H1 (cell line): Measurements from ENCODE around the gene SNX24.

Source experiments
- ASH2L ChIP-seq: fragments of 200-600, 300-600 bp; sonication (generic); IDR thresholded peaks from one replicate; pipeline ENCODE4 v1.7.1; 2017; ENCODE audit warnings: low read length
- ATF3 ChIP-seq: IDR thresholded peaks from 2 replicates; pipeline ENCODE4 v1.6.1; 2011; ENCODE audit warnings: low read depth, mild to moderate bottlenecking, low read length; ENCODE audit not compliant: insufficient read depth
- CBX5 ChIP-seq: fragments of 300-800, 300-1000 bp; sonication (generic); IDR thresholded peaks from 2 replicates; pipeline ENCODE4 v1.7.1; 2016; ENCODE audit warnings: antibody characterized with exemption, low read length, low read depth
- CREB1 ChIP-seq: IDR thresholded peaks from 2 replicates; pipeline ENCODE4 v1.6.1; 2012; ENCODE audit warnings: inconsistent platforms
- CTCF ChIP-seq, 3 experiments: IDR thresholded peaks; 1 replicate in 2 of 3; 2 replicates in 1 of 3; pipeline versions ENCODE4 v1.5.1 to v1.6.1; 2011; ENCODE audit warnings: low read length in 3 of 3, mild to moderate bottlenecking in 3 of 3, inconsistent platforms in 2 of 3, low read depth in 1 of 3, moderate library complexity in 1 of 3; ENCODE audit not compliant: insufficient read depth in 1 of 3; ENCODE audit errors: control extremely low read depth in 1 of 3
- EZH2 ChIP-seq: fragments of 200-600 bp; sonication (generic); IDR thresholded peaks from 2 replicates; pipeline ENCODE4 v1.7.1; 2012; ENCODE audit warnings: low read depth, mild to moderate bottlenecking, moderate library complexity, low read length, inconsistent platforms; ENCODE audit not compliant: severe bottlenecking
- HDAC6 ChIP-seq: IDR thresholded peaks from one replicate; pipeline ENCODE4 v1.7.1; 2012; ENCODE audit warnings: low read depth, mild to moderate bottlenecking, inconsistent platforms, low read length, moderate library complexity
- JUND ChIP-seq: IDR thresholded peaks from 2 replicates; pipeline ENCODE4 v1.6.1; 2011; ENCODE audit warnings: mild to moderate bottlenecking, improper control_type of control experiment, low read length
- POLR2A ChIP-seq, 2 experiments: IDR thresholded peaks; 1 replicate in 1 of 2; 2 replicates in 1 of 2; pipeline ENCODE4 v1.6.1; 2011; ENCODE audit warnings: low read depth in 2 of 2, low read length in 2 of 2, mild to moderate bottlenecking in 2 of 2; ENCODE audit errors: control extremely low read depth in 1 of 2
- POLR2AphosphoS5 ChIP-seq: IDR thresholded peaks from 2 replicates; pipeline ENCODE4 v1.6.1; 2011; ENCODE audit warnings: low read depth, low read length
- SIN3A ChIP-seq, 2 experiments: IDR thresholded peaks in 1 of 2; conservative IDR thresholded peaks in 1 of 2; 2 replicates each; pipeline ENCODE4 v1.6.1; 2011 to 2012; ENCODE audit warnings: low read length in 2 of 2, improper control_type of control experiment in 1 of 2, low read depth in 1 of 2, mild to moderate bottlenecking in 1 of 2
- TAF1 ChIP-seq: IDR thresholded peaks from 2 replicates; pipeline ENCODE4 v1.6.1; 2011; ENCODE audit warnings: mild to moderate bottlenecking, low read depth, low read length
- USF2 ChIP-seq: IDR thresholded peaks from 2 replicates; pipeline ENCODE4 v1.6.1; 2011; ENCODE audit warnings: low read length, improper control_type of control experiment
- ZNF274 ChIP-seq: IDR thresholded peaks from 2 replicates; pipeline ENCODE4 v1.7.0; 2012; ENCODE audit warnings: low read length, borderline replicate concordance; ENCODE audit errors: extremely low read depth

- TF ChIP-seq HDAC6: no peak
- no peak for TF ChIP-seq POLR2A (IDR thresholded peaks at IDR 0.05; ENCODE audit: control extremely low read depth in 1 of 2, low read depth in 2 of 2, low read length in 2 of 2)
- TF ChIP-seq CBX5: no peak
- no peak for TF ChIP-seq CTCF (IDR thresholded peaks at IDR 0.05; ENCODE audit: control extremely low read depth in 1 of 3, insufficient read depth in 1 of 3, low read depth in 1 of 3, low read length in 3 of 3)
- TF ChIP-seq JUND: no peak
- TF ChIP-seq CREB1: no peak
- no peak for TF ChIP-seq ZNF274
- TF ChIP-seq POLR2AphosphoS5: no peak
- TF ChIP-seq ASH2L: no peak
- no peak for TF ChIP-seq USF2
- TF ChIP-seq TAF1: no peak
- no peak for TF ChIP-seq SIN3A (conservative IDR thresholded peaks at IDR 0.05 in 1 of 2, IDR thresholded peaks at IDR 0.05 in 1 of 2; ENCODE audit: low read depth in 1 of 2, low read length in 2 of 2)
- no peak for TF ChIP-seq ATF3
- no peak for TF ChIP-seq EZH2
Measured at GRCh38 chr5:122944051-122944450, 98.6 kb downstream of the SNX24 start.
